ENCODE data around the gene SCG3. TPM values are rescaled to one million over a fixed set of nuclear protein-coding genes. Genes with fewer than 3 reads are reported as not detected.

The SCG3 gene
- total and polyA plus RNA-seq, 2 donors from 2014 or later, result 0.11 to 0.13 TPM

DNA sequence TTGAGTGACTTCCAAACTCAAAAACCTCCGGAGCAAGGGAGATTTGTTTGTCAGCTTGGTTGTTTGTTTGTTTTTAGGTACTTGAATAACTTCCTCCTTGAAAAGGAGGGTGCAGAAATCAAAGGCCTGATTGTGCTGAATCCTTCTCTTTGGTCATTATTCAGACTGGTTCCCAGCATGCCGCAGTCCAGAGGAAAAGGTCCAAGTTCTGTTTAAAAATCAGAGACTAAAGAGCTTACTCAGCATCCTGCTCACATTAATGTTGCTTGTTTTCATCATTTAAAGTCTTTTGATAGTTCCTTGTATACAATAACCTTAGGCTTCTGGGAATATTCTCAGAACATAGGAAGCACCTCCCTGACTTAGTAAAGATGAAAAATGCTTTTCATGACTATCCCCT lies 982 bp upstream of the SCG3 start:
- peaks cover 0 to 3% (median 0%) of the 10 kb centered on the region in 3 donors for H3K4me1 ChIP-seq (ENCODE audit: control insufficient read depth in 2 of 3, insufficient read depth in 2 of 3, low read depth in 1 of 3, low read length in 3 of 3)
- TF ChIP-seq, protein P1, sequence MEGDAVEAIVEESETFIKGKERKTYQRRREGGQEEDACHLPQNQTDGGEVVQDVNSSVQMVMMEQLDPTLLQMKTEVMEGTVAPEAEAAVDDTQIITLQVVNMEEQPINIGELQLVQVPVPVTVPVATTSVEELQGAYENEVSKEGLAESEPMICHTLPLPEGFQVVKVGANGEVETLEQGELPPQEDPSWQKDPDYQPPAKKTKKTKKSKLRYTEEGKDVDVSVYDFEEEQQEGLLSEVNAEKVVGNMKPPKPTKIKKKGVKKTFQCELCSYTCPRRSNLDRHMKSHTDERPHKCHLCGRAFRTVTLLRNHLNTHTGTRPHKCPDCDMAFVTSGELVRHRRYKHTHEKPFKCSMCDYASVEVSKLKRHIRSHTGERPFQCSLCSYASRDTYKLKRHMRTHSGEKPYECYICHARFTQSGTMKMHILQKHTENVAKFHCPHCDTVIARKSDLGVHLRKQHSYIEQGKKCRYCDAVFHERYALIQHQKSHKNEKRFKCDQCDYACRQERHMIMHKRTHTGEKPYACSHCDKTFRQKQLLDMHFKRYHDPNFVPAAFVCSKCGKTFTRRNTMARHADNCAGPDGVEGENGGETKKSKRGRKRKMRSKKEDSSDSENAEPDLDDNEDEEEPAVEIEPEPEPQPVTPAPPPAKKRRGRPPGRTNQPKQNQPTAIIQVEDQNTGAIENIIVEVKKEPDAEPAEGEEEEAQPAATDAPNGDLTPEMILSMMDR (IDR thresholded peaks at IDR 0.05; ENCODE audit: borderline replicate concordance, extremely low read depth, insufficient read depth), result no peak
- H3K9ac ChIP-seq (ENCODE audit: low read length in 3 of 3), result no peak overlapping the region
- no peaks in the 10 kb centered on the region for H3K9me3 ChIP-seq (ENCODE audit: control insufficient read depth in 2 of 3, insufficient read depth in 1 of 3, low read length in 3 of 3)
- no peak overlapping the region for H3K4me3 ChIP-seq (ENCODE audit: low read length in 3 of 3)
- DNase-seq (no peak), FAIRE-seq (no peak)
- no peaks in the 10 kb centered on the region for H3K36me3 ChIP-seq (ENCODE audit: control insufficient read depth in 2 of 3, insufficient read depth in 3 of 3, low read length in 3 of 3)
- H3K27ac ChIP-seq (ENCODE audit: low read depth in 2 of 2, low read length in 2 of 2), result no peak overlapping the region
- H3K27me3 ChIP-seq (ENCODE audit: control insufficient read depth, insufficient read depth, low read length), result no peaks in the 10 kb centered on the region
- intact Hi-C loops (cut with DNase I), result no loop called here

DNA sequence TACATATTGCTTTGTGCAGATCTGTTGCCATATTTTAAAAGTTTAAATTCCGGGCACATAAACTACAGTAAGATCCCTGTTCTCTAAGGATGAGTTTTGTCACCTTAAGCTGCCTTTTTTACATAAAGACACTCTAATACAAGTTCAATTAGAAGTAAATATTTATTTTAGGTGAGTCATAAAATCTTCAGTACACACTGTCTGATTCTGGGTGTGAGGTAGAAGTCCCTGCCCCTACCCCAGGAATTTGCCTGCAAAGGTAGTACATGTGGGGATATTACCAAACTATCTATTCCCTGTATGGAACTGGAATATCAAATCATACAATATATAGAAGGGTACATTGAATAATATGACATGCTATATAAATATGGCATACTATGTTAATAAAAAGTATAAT lies 6.3 kb downstream of the SCG3 start:
- intact Hi-C loops (cut with DNase I), result no loop called here
- H3K9ac ChIP-seq (ENCODE audit: low read length in 3 of 3), result no peak overlapping the region
- H3K27me3 ChIP-seq (ENCODE audit: control insufficient read depth, insufficient read depth, low read length), result no peaks in the 10 kb centered on the region
- no peak overlapping the region for H3K4me3 ChIP-seq (ENCODE audit: low read length in 3 of 3)
- no peaks in the 10 kb centered on the region for H3K9me3 ChIP-seq (ENCODE audit: control insufficient read depth in 2 of 3, insufficient read depth in 1 of 3, low read length in 3 of 3)
- TF ChIP-seq, protein P1 (IDR thresholded peaks at IDR 0.05; ENCODE audit: borderline replicate concordance, extremely low read depth, insufficient read depth), result no peak
- DNase-seq (no peak), FAIRE-seq (no peak)
- no peaks in the 10 kb centered on the region for H3K36me3 ChIP-seq (ENCODE audit: control insufficient read depth in 2 of 3, insufficient read depth in 3 of 3, low read length in 3 of 3)
- no peaks in the 10 kb centered on the region for H3K4me1 ChIP-seq (ENCODE audit: control insufficient read depth in 2 of 3, insufficient read depth in 2 of 3, low read depth in 1 of 3, low read length in 3 of 3)
- no peak overlapping the region for H3K27ac ChIP-seq (ENCODE audit: low read depth in 2 of 2, low read length in 2 of 2)

DNA sequence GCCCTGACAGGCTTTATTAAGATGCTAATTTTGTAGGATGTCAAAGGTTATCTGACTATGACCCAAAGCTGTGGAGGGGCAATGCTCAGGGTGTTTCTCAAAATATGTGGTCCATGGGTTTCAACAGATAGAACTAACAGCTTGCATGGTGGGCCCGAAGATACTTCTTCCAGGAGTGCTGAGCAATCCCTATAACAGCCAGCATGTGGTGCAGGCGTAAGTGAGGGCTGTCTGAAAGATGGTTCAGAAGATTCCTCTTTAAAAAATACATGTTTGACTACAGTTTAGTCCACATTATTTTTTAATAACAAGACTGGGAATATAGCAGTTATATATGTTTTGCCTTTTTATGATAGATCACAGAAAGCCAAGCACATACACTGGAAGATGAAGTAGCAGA lies 7.6 kb downstream of the SCG3 start:
- FAIRE-seq (no peak), DNase-seq (no peak)
- Histone ChIP-seq H3K36me3 (ENCODE audit: control insufficient read depth in 2 of 3, insufficient read depth in 3 of 3, low read length in 3 of 3) (no peaks in the 10 kb centered on the region), H3K9me3 (ENCODE audit: control insufficient read depth in 2 of 3, insufficient read depth in 1 of 3, low read length in 3 of 3) (no peaks in the 10 kb centered on the region), H3K4me1 (ENCODE audit: control insufficient read depth in 2 of 3, insufficient read depth in 2 of 3, low read depth in 1 of 3, low read length in 3 of 3) (no peaks in the 10 kb centered on the region), H3K9ac (ENCODE audit: low read length in 3 of 3) (no peak overlapping the region), H3K27ac (ENCODE audit: low read depth in 2 of 2, low read length in 2 of 2) (no peak overlapping the region), H3K27me3 (ENCODE audit: control insufficient read depth, insufficient read depth, low read length) (no peaks in the 10 kb centered on the region), H3K4me3 (ENCODE audit: low read length in 3 of 3) (no peak overlapping the region)
- intact Hi-C loops (cut with DNase I), result no loop called here
- TF ChIP-seq, protein P1 (IDR thresholded peaks at IDR 0.05; ENCODE audit: borderline replicate concordance, extremely low read depth, insufficient read depth), result no peak

DNA sequence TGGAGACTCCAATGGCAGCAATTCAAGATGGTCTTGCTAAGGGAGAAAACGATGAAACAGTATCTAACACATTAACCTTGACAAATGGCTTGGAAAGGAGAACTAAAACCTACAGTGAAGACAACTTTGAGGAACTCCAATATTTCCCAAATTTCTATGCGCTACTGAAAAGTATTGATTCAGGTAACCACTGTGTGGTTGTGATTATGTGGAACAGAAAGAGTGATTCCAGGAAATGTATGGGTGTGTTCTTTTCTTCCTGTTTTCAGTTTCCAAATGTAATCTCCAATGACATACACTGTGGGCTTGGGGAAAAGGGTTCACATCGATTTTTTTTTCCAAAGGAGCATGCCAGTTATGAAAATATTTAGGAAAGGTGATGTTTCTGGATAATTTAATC lies 10.9 kb downstream of the SCG3 start:
- no peaks in the 10 kb centered on the region for H3K36me3 ChIP-seq (ENCODE audit: control insufficient read depth in 2 of 3, insufficient read depth in 3 of 3, low read length in 3 of 3)
- FAIRE-seq, result no peak
- no peak overlapping the region for H3K4me3 ChIP-seq (ENCODE audit: low read length in 3 of 3)
- no peaks in the 10 kb centered on the region for H3K4me1 ChIP-seq (ENCODE audit: control insufficient read depth in 2 of 3, insufficient read depth in 2 of 3, low read depth in 1 of 3, low read length in 3 of 3)
- DNase-seq, result no peak
- TF ChIP-seq, protein P1 (IDR thresholded peaks at IDR 0.05; ENCODE audit: borderline replicate concordance, extremely low read depth, insufficient read depth), result no peak
- H3K9ac ChIP-seq (ENCODE audit: low read length in 3 of 3), result no peak overlapping the region
- no peaks in the 10 kb centered on the region for H3K9me3 ChIP-seq (ENCODE audit: control insufficient read depth in 2 of 3, insufficient read depth in 1 of 3, low read length in 3 of 3)
- H3K27me3 ChIP-seq (ENCODE audit: control insufficient read depth, insufficient read depth, low read length), result no peaks in the 10 kb centered on the region
- intact Hi-C loops (cut with DNase I), result no loop called here
- no peak overlapping the region for H3K27ac ChIP-seq (ENCODE audit: low read depth in 2 of 2, low read length in 2 of 2)
